Measurements from ENCODE around the gene TRAF4. TPM values are rescaled to one million over a fixed set of nuclear protein-coding genes. Genes with fewer than 3 reads are reported as not detected.

TRAF4 gene
- total and polyA plus RNA-seq, 4 donors: 8.5 to 32.0 (median 23.9) TPM

GRCh38 chr17:28712032-28712704 lies 31.6 kb upstream of the TRAF4 start (continued):
- TF ChIP-seq, protein P1, sequence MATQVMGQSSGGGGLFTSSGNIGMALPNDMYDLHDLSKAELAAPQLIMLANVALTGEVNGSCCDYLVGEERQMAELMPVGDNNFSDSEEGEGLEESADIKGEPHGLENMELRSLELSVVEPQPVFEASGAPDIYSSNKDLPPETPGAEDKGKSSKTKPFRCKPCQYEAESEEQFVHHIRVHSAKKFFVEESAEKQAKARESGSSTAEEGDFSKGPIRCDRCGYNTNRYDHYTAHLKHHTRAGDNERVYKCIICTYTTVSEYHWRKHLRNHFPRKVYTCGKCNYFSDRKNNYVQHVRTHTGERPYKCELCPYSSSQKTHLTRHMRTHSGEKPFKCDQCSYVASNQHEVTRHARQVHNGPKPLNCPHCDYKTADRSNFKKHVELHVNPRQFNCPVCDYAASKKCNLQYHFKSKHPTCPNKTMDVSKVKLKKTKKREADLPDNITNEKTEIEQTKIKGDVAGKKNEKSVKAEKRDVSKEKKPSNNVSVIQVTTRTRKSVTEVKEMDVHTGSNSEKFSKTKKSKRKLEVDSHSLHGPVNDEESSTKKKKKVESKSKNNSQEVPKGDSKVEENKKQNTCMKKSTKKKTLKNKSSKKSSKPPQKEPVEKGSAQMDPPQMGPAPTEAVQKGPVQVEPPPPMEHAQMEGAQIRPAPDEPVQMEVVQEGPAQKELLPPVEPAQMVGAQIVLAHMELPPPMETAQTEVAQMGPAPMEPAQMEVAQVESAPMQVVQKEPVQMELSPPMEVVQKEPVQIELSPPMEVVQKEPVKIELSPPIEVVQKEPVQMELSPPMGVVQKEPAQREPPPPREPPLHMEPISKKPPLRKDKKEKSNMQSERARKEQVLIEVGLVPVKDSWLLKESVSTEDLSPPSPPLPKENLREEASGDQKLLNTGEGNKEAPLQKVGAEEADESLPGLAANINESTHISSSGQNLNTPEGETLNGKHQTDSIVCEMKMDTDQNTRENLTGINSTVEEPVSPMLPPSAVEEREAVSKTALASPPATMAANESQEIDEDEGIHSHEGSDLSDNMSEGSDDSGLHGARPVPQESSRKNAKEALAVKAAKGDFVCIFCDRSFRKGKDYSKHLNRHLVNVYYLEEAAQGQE (IDR thresholded peaks at IDR 0.05): no peak
- TF ChIP-seq FOXA2 (IDR thresholded peaks at IDR 0.05) (no peak), RAD21 (IDR thresholded peaks at IDR 0.05) (no peak), RXRA (IDR thresholded peaks at IDR 0.05) (no peak), GABPA (IDR thresholded peaks at IDR 0.05 in 1 of 2, conservative IDR thresholded peaks at IDR 0.05 in 1 of 2) (no peak)
- TF ChIP-seq, protein P2, sequence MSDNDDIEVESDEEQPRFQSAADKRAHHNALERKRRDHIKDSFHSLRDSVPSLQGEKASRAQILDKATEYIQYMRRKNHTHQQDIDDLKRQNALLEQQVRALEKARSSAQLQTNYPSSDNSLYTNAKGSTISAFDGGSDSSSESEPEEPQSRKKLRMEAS (IDR thresholded peaks at IDR 0.05): no peak

DNA sequence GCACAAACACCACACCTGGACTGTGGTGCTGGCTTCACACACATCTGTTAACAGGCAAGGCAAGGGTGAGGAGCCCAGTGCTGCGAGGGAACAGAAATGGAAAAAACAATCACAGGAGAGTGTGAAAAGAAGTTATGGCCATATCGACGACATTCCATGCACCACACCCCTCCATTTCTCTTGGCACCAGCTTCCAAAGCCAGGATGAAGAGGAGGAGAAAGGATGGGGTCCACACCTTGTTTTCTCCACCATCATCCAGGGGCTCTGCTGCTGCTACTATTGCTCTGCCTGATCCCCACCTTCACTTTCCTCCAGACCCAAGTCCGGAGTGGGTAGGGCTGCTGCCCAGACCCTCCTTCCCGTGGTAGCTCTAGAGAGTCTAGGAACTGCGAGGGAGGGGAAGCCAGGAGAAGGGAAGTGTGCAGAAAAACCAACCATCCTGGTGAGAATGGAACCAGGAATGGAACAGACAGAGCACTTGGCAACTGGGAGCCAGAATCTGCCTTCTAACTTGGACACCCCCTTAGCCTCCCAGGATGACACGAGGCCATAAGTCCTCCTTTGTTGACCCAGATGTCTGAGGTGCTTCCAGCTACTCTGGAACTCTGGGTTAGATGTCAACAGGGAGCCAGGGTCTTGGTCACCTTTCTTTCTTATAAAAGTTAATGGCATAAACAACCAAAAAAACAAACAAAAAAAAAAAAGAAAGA lies 31.0 kb upstream of the TRAF4 start:
- H3K9ac ChIP-seq (ENCODE audit: low read depth in 1 of 2, low read length in 2 of 2): no peak overlapping the region
- H3K4me3 ChIP-seq (ENCODE audit: low read depth in 1 of 3, low read length in 3 of 3): no peak overlapping the region
- DNase-seq (ENCODE audit: low spot score): no peak
- no peaks in the 10 kb centered on the region for H3K27me3 ChIP-seq (ENCODE audit: control insufficient read depth in 4 of 4, insufficient read depth in 4 of 4, low read length in 3 of 4)
- TF ChIP-seq FOXA2 (IDR thresholded peaks at IDR 0.05) (no peak), SP1 (IDR thresholded peaks at IDR 0.05) (no peak), HNF4A (conservative IDR thresholded peaks at IDR 0.05) (no peak), FOXA1 (IDR thresholded peaks at IDR 0.05) (no peak), YY1 (IDR thresholded peaks at IDR 0.05) (no peak), TAF1 (conservative IDR thresholded peaks at IDR 0.05) (no peak), GABPA (IDR thresholded peaks at IDR 0.05 in 1 of 2, conservative IDR thresholded peaks at IDR 0.05 in 1 of 2) (no peak), RAD21 (IDR thresholded peaks at IDR 0.05) (no peak), JUND (IDR thresholded peaks at IDR 0.05) (no peak)
- TF ChIP-seq, protein P3, sequence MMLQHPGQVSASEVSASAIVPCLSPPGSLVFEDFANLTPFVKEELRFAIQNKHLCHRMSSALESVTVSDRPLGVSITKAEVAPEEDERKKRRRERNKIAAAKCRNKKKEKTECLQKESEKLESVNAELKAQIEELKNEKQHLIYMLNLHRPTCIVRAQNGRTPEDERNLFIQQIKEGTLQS (IDR thresholded peaks at IDR 0.05): no peak
- TF ChIP-seq, protein P1 (IDR thresholded peaks at IDR 0.05): no peak
- H3K36me3 ChIP-seq (ENCODE audit: control insufficient read depth in 4 of 4, insufficient read depth in 3 of 4, low read depth in 1 of 4, low read length in 3 of 4): no peaks in the 10 kb centered on the region
- WGBS: 91% methylated on average over 7 of the region's 7 CpGs
- H3K27ac ChIP-seq (ENCODE audit: low read depth in 1 of 2, low read length in 2 of 2): no peak overlapping the region
- H3K9me3 ChIP-seq (ENCODE audit: control insufficient read depth in 4 of 4, low read length in 3 of 4): no peaks in the 10 kb centered on the region
- peaks cover 2 to 13% (median 7%) of the 10 kb centered on the region in 4 donors for H3K4me1 ChIP-seq (ENCODE audit: control insufficient read depth in 4 of 4, insufficient read depth in 4 of 4, low read length in 3 of 4)
